Stomach (tissue), 9 donors: ENCODE results near the gene FNDC8. TPM values are rescaled to one million over a fixed set of nuclear protein-coding genes. Genes with fewer than 3 reads are reported as not detected.

Experiments
- DNase-seq, 2 donors: peaks; one replicate each; pipeline versions ENCODE4 v3.0.0 to v3.0.0-alpha.2; 2013 to 2019
- H3K27ac ChIP-seq, 5 donors: fragments of 200-600 bp in 4 of 5; sonication (generic) in 4 of 5; one replicate each; pipeline ENCODE4 v1.5.1; 2013 to 2019; ENCODE audit warnings: mild to moderate bottlenecking in 1 of 5, moderate library complexity in 1 of 5
- H3K27me3 ChIP-seq, 3 donors: fragments of 200-600 bp; sonication (generic); one replicate each; pipeline ENCODE4 v1.5.1; 2017 to 2019; ENCODE audit warnings: mixed run types in 1 of 3
- H3K36me3 ChIP-seq, 4 donors: fragments of 200-600 bp; sonication (generic); 1 replicate in 3 of 4; 2 replicates in 1 of 4; pipeline ENCODE4 v1.5.1; 2016 to 2019
- H3K4me1 ChIP-seq, 4 donors: fragments of 200-600 bp; sonication (generic); one replicate each; pipeline ENCODE4 v1.5.1; 2016 to 2019
- H3K4me3 ChIP-seq, 4 donors: fragments of 200-600 bp; sonication (generic) in 3 of 4; one replicate each; pipeline ENCODE4 v1.5.1; 2016 to 2019; ENCODE audit warnings: mild to moderate bottlenecking in 1 of 4
- H3K9me3 ChIP-seq, 4 donors: fragments of 200-600 bp; sonication (generic); one replicate each; pipeline ENCODE4 v1.5.1; 2016 to 2019
- EP300 ChIP-seq: sonication (generic); formaldehyde crosslinking; IDR thresholded peaks from one replicate; pipeline ENCODE4 v1.6.1; 2017; ENCODE audit warnings: antibody characterized with exemption
- POLR2A ChIP-seq, 4 donors: fragments of 450-650 bp; IDR thresholded peaks; one replicate each; pipeline ENCODE4 v1.6.1; 2016; ENCODE audit warnings: antibody characterized with exemption in 4 of 4, control low read depth in 2 of 4, mild to moderate bottlenecking in 1 of 4, moderate library complexity in 1 of 4
- POLR2AphosphoS5 ChIP-seq, 3 donors: sonication (generic); formaldehyde crosslinking; IDR thresholded peaks; one replicate each; pipeline ENCODE4 v1.6.1; 2016; ENCODE audit warnings: antibody characterized with exemption in 3 of 3
- WGBS, 5 donors: extraction: QIAGEN DNeasy Blood & Tissue Kit in 3 of 5; methylation state at CpG; one replicate each; pipeline versions ENCODE4 v1.1.5 to v1.1.7; 2013 to 2018; 5-methylcytosine and 5-hydroxymethylcytosine counted together
- intact Hi-C: fragments of 100-400 bp; cut with DNase I; formaldehyde crosslinking; loops from one replicate; pipeline ENCODE4 v1.15.1; 2023; ENCODE audit warnings: low total_unique reads
- polyA plus RNA-seq, 3 donors: library from polyadenylated mRNA; stranded (reverse); fragments of 200-250 nt; gene quantifications; one replicate each; pipeline ENCODE4 v1.2.3, GENCODE V29; 2013
- total RNA-seq, 5 donors: library from RNA; depleted of rRNA; stranded (reverse); fragments of >200 nt; gene quantifications; one replicate each; pipeline versions ENCODE4 v1.1.0 to v1.2.3, GENCODE V29; 2014 to 2016
- TF ChIP-seq, protein P1 (sequence below), 7 experiments: fragments of 450-650 bp in 4 of 7; fragments of 200-600 bp in 3 of 7; sonication (generic) in 3 of 7; IDR thresholded peaks; one replicate each; pipeline ENCODE4 v1.5.1; 2016 to 2019; ENCODE audit warnings: antibody characterized with exemption in 7 of 7, control low read depth in 2 of 7, mild to moderate bottlenecking in 1 of 7
- donor health status: healthy with polysubstance abuse.
- donor health status: Bipolar disorder and iron deficiency.
- donor health status: healthy.

Gene FNDC8
- total and polyA plus RNA-seq, 8 donors: not detected

- Histone ChIP-seq H3K27ac (no peak overlapping the region), H3K4me3 (no peak overlapping the region), H3K36me3 (peaks cover 21 to 73% (median 67%) of the 10 kb centered on the region in 4 donors), H3K4me1 (no peaks in the 10 kb centered on the region), H3K9me3 (no peaks in the 10 kb centered on the region), H3K27me3 (no peaks in the 10 kb centered on the region)
- intact Hi-C loops: loop anchor here (10.0 kb wide), 1 partner anchor 95 kb away; no protein-coding TSS in a partner anchor
- TF ChIP-seq POLR2A (IDR thresholded peaks at IDR 0.05): no peak
- TF ChIP-seq POLR2AphosphoS5 (IDR thresholded peaks at IDR 0.05): no peak
- TF ChIP-seq, protein P1, sequence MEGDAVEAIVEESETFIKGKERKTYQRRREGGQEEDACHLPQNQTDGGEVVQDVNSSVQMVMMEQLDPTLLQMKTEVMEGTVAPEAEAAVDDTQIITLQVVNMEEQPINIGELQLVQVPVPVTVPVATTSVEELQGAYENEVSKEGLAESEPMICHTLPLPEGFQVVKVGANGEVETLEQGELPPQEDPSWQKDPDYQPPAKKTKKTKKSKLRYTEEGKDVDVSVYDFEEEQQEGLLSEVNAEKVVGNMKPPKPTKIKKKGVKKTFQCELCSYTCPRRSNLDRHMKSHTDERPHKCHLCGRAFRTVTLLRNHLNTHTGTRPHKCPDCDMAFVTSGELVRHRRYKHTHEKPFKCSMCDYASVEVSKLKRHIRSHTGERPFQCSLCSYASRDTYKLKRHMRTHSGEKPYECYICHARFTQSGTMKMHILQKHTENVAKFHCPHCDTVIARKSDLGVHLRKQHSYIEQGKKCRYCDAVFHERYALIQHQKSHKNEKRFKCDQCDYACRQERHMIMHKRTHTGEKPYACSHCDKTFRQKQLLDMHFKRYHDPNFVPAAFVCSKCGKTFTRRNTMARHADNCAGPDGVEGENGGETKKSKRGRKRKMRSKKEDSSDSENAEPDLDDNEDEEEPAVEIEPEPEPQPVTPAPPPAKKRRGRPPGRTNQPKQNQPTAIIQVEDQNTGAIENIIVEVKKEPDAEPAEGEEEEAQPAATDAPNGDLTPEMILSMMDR (IDR thresholded peaks at IDR 0.05): no peak
- no peak for TF ChIP-seq EP300
- DNase-seq: no peak
- 84 to 93% (median 90%) methylated on average over 3 of the region's 3 CpGs for WGBS, 5 donors
Observed at GRCh38 chr17:35099908-35100307, 21.5 kb upstream of the FNDC8 start.

GRCh38 chr17:35101036-35101435 lies 20.4 kb upstream of the FNDC8 start:
- no peak for DNase-seq
- no peak overlapping the region for H3K4me3 ChIP-seq
- no peak overlapping the region for H3K27ac ChIP-seq
- no peaks in the 10 kb centered on the region for H3K9me3 ChIP-seq
- H3K4me1 ChIP-seq: no peaks in the 10 kb centered on the region
- H3K36me3 ChIP-seq: peaks cover 21 to 85% (median 78%) of the 10 kb centered on the region in 4 donors
- WGBS, 5 donors: 94 to 97% (median 96%) methylated on average over 14 of the region's 14 CpGs
- H3K27me3 ChIP-seq: no peaks in the 10 kb centered on the region
- intact Hi-C loops: no loop called here
- no peak for TF ChIP-seq EP300
- no peak for TF ChIP-seq POLR2A (IDR thresholded peaks at IDR 0.05)
- TF ChIP-seq, protein P1 (IDR thresholded peaks at IDR 0.05): no peak

GRCh38 chr17:35101725-35102124 lies 19.7 kb upstream of the FNDC8 start:
- no peak overlapping the region for H3K4me3 ChIP-seq
- H3K9me3 ChIP-seq: no peaks in the 10 kb centered on the region
- no peak overlapping the region for H3K27ac ChIP-seq
- H3K36me3 ChIP-seq: peaks cover 21 to 92% (median 85%) of the 10 kb centered on the region in 4 donors
- no peaks in the 10 kb centered on the region for H3K4me1 ChIP-seq
- no peaks in the 10 kb centered on the region for H3K27me3 ChIP-seq
- TF ChIP-seq EP300: no peak
- TF ChIP-seq POLR2AphosphoS5 (IDR thresholded peaks at IDR 0.05): no peak
- TF ChIP-seq, protein P1 (IDR thresholded peaks at IDR 0.05): no peak
- WGBS, 5 donors: 84 to 92% (median 91%) methylated on average over 2 of the region's 2 CpGs
- no peak for DNase-seq
- intact Hi-C loops: no loop called here

GRCh38 chr17:35103271-35103670 lies 18.1 kb upstream of the FNDC8 start:
- TF ChIP-seq, protein P1 (IDR thresholded peaks at IDR 0.05): no peak
- TF ChIP-seq POLR2AphosphoS5 (IDR thresholded peaks at IDR 0.05) (no peak), EP300 (no peak), POLR2A (IDR thresholded peaks at IDR 0.05) (no peak)

More at GRCh38 chr17:35103271-35103670, 18.1 kb upstream of the FNDC8 start:
- no peak overlapping the region for H3K4me3 ChIP-seq
- H3K27ac ChIP-seq: no peak overlapping the region
- intact Hi-C loops: no loop called here
- no peaks in the 10 kb centered on the region for H3K9me3 ChIP-seq
- H3K27me3 ChIP-seq: no peaks in the 10 kb centered on the region
- WGBS, 5 donors: 84 to 94% (median 91%) methylated on average over 3 to 5 of the region's 5 CpGs
- no peaks in the 10 kb centered on the region for H3K4me1 ChIP-seq
- DNase-seq: no peak
- peaks cover 21 to 90% (median 85%) of the 10 kb centered on the region in 4 donors for H3K36me3 ChIP-seq
